SK-N-SH (cell line): ENCODE data around the gene EML3.

Experiments used
- GABPA ChIP-seq: IDR thresholded peaks from 2 replicates; pipeline ENCODE4 v1.4.0; 2012; ENCODE audit warnings: low read depth, mild to moderate bottlenecking
- RFX5 ChIP-seq: IDR thresholded peaks from 2 replicates; pipeline ENCODE4 v1.6.1; 2012; ENCODE audit warnings: mild to moderate bottlenecking, improper control_type of control experiment, low read length

GRCh38 chr11:62592989-62593421 lies 19.6 kb downstream of the EML3 start:
- TF ChIP-seq RFX5, result no peak
- TF ChIP-seq GABPA, result no peak
